GM12878 (cell line): ENCODE results near the gene MYH2. TPM values are rescaled to one million over a fixed set of nuclear protein-coding genes. Genes with fewer than 3 reads are reported as not detected.
A peak's percentile ranks its signal among the peaks of the same experiment; 100 is the strongest.

Source experiments
- ATAC-seq: fragments of 200-7000 bp; cut with Tn5 transposase; 3 replicates; pipeline ENCODE4 v1.9.1; 2020; ENCODE audit warnings: mild to moderate bottlenecking, moderate library complexity
- BruUV-seq: library from RNA; stranded (reverse); fragments of 400-500 nt; replicated peaks from 2 replicates; lab custom pipeline; 2021; lab: Mats Ljungman, UMichigan
- CTCF ChIA-PET: fragments of 300-600 bp; sonication (Branson Sonifier 250); formaldehyde crosslinking; extraction: SDS; loops from one replicate; lab custom pipeline; 2021; ENCODE audit warnings: inconsistent platforms; lab: Yijun Ruan, JAX
- POLR2A ChIA-PET: fragments of 350-600 bp; formaldehyde crosslinking; extraction: SDS; loops from one replicate; lab custom pipeline; 2021; ENCODE audit warnings: inconsistent platforms; lab: Charles Lee
- RAD21 ChIA-PET: fragments of 300-600 bp; sonication (Branson Sonifier 250); formaldehyde crosslinking; loops from one replicate; lab custom pipeline; 2023; ENCODE audit warnings: antibody characterized with exemption; ENCODE audit not compliant: unreplicated experiment; lab: Charles Lee
- SMC1A ChIA-PET: fragments of 300-600 bp; sonication (Branson Sonifier 250); formaldehyde crosslinking; loops from one replicate; lab custom pipeline; 2023; ENCODE audit not compliant: unreplicated experiment, uncharacterized antibody; lab: Charles Lee
- DNase-seq: peaks from one replicate; pipeline ENCODE4 v3.0.0-alpha.2; 2011; ENCODE audit warnings: low read depth, low spot score
- FAIRE-seq: peaks from 3 replicates; lab custom pipeline; 2011; peaks lifted over from hg19 to GRCh38; lab: Jason Lieb, UNC
- H2AFZ ChIP-seq: 2 replicates; pipeline ENCODE4 v1.6.0; 2011; ENCODE audit warnings: low read depth, low read length, control low read depth; ENCODE audit not compliant: control insufficient read depth
- H3K27ac ChIP-seq: 2 replicates; pipeline ENCODE4 v1.5.1; 2011; ENCODE audit warnings: control low read depth; ENCODE audit not compliant: control insufficient read depth, insufficient read depth
- H3K27me3 ChIP-seq, 2 experiments: replicated peaks in 1 of 2; 2 replicates each; pipeline versions ENCODE4 v1.6.0 to v1.6.1; 2011; ENCODE audit warnings: low read length in 1 of 2; ENCODE audit not compliant: control insufficient read depth in 2 of 2, insufficient read depth in 2 of 2
- H3K36me3 ChIP-seq, 2 experiments: 2 replicates each; pipeline ENCODE4 v1.5.1; 2011; ENCODE audit warnings: low read length in 1 of 2; ENCODE audit not compliant: control insufficient read depth in 2 of 2, insufficient read depth in 2 of 2
- H3K4me1 ChIP-seq: 2 replicates; pipeline ENCODE4 v1.6.1; 2011; ENCODE audit warnings: mild to moderate bottlenecking, low read length, moderate library complexity, mixed read lengths; ENCODE audit not compliant: control insufficient read depth, insufficient read depth
- H3K4me2 ChIP-seq: 2 replicates; pipeline ENCODE4 v1.6.0; 2011; ENCODE audit warnings: control low read depth; ENCODE audit not compliant: control insufficient read depth, insufficient read depth
- H3K4me3 ChIP-seq: fragments of 200-600 bp; sonication (generic); 2 replicates; pipeline ENCODE4 v1.5.1; 2016
- H3K79me2 ChIP-seq: 2 replicates; pipeline ENCODE4 v1.6.0; 2011; ENCODE audit warnings: low read length; ENCODE audit not compliant: control insufficient read depth, insufficient read depth
- H3K9ac ChIP-seq: 2 replicates; pipeline ENCODE4 v1.8.0; 2011; ENCODE audit warnings: low read length, control low read depth, mixed read lengths; ENCODE audit not compliant: control insufficient read depth, insufficient read depth
- H3K9me3 ChIP-seq: replicated peaks from 3 replicates; pipeline ENCODE4 v1.5.1; 2011; ENCODE audit warnings: mild to moderate bottlenecking, low read length; ENCODE audit not compliant: control insufficient read depth, insufficient read depth
- H4K20me1 ChIP-seq: 2 replicates; pipeline ENCODE4 v1.6.0; 2011; ENCODE audit not compliant: control insufficient read depth, insufficient read depth
- DPF2 ChIP-seq: fragments of 450-650 bp; IDR thresholded peaks from 2 replicates; pipeline ENCODE4 v1.6.1; 2017; ENCODE audit warnings: mild to moderate bottlenecking
- EED ChIP-seq: sonication (generic); IDR thresholded peaks from 2 replicates; pipeline ENCODE4 v1.6.1; 2016; ENCODE audit warnings: antibody characterized with exemption, low read depth
- EZH2 ChIP-seq: IDR thresholded peaks from 2 replicates; pipeline ENCODE4 v1.6.1; 2012; ENCODE audit warnings: low read depth, mild to moderate bottlenecking, control low read depth, inconsistent platforms, low read length, borderline replicate concordance; ENCODE audit not compliant: control insufficient read depth
- KLF5 ChIP-seq: fragments of 450-650 bp; IDR thresholded peaks from 2 replicates; pipeline ENCODE4 v1.6.1; 2014; ENCODE audit warnings: mild to moderate bottlenecking; ENCODE audit not compliant: partially characterized antibody
- MEF2B ChIP-seq: fragments of 450-650 bp; IDR thresholded peaks from 2 replicates; pipeline ENCODE4 v1.6.1; 2018; ENCODE audit warnings: mild to moderate bottlenecking, moderate library complexity; ENCODE audit not compliant: partially characterized antibody, poor library complexity, severe bottlenecking
- NR2F1 ChIP-seq: fragments of 450-650 bp; conservative IDR thresholded peaks from 2 replicates; pipeline ENCODE4 v1.6.1; 2017; ENCODE audit warnings: mild to moderate bottlenecking
- RAD51 ChIP-seq: fragments of 450-650 bp; IDR thresholded peaks from 2 replicates; pipeline ENCODE4 v1.6.1; 2016; ENCODE audit warnings: moderate library complexity, mild to moderate bottlenecking, inconsistent platforms
- SP1 ChIP-seq: IDR thresholded peaks from one replicate; pipeline ENCODE4 v1.6.1; 2011; ENCODE audit warnings: low read depth, low read length
- SREBF1 ChIP-seq: IDR thresholded peaks from 2 replicates; pipeline ENCODE4 v1.6.1; 2012; ENCODE audit warnings: mild to moderate bottlenecking, low read length
- TCF12 ChIP-seq: IDR thresholded peaks from 2 replicates; pipeline ENCODE4 v1.6.1; 2011; ENCODE audit warnings: low read depth, mild to moderate bottlenecking, low read length
- ZNF622 ChIP-seq: fragments of 450-650 bp; IDR thresholded peaks from 2 replicates; pipeline ENCODE4 v1.6.1; 2017; ENCODE audit warnings: mild to moderate bottlenecking, inconsistent platforms
- WGBS: methylation state at CpG from one replicate; pipeline ENCODE4 v1.1.6; 2016; ENCODE audit warnings: low lambda C conversion rate; ENCODE audit not compliant: insufficient replicate concordance, insufficient coverage; ENCODE audit errors: missing lambda C conversion rate; 5-methylcytosine and 5-hydroxymethylcytosine counted together
- in situ Hi-C: fragments of 300-500 bp; cut with MboI; formaldehyde crosslinking; loops from 9 replicates; pipeline ENCODE4 v1.14.3; 2018; ENCODE audit warnings: mixed read lengths
- intact Hi-C: fragments of 100-400 bp; cut with micrococcal nuclease; formaldehyde crosslinking; loops from one replicate; pipeline ENCODE4 v1.14.2; 2022; ENCODE audit not compliant: unreplicated experiment
- polyA plus RNA-seq, 11 experiments: library from polyadenylated mRNA; depleted of rRNA in 4 of 11; unstranded in 6 of 11; stranded (reverse) in 5 of 11; fragments of >200 nt; fragmentation: Nextera tagmentation in 4 of 11; fragmentation: Illumina TruSeq in 1 of 11; extraction: Ambion mirVana in 4 of 11; extraction: Trizol in 1 of 11; gene quantifications; 1 replicate in 1 of 11; 2 replicates in 10 of 11; pipeline versions ENCODE4 v1.2.1 to v1.2.3, GENCODE V29; 2011 to 2016; ENCODE audit warnings: inconsistent platforms in 2 of 11, missing spikeins in 2 of 11, low read depth in 1 of 11
- total RNA-seq, 4 experiments: library from RNA; depleted of rRNA in 3 of 4; stranded (reverse); fragments of >200 nt in 3 of 4; fragmentation: Illumina TruSeq in 1 of 4; extraction: Trizol in 1 of 4; gene quantifications; 2 replicates each; pipeline versions ENCODE4 v1.2.1 to v1.2.3, GENCODE V29; 2013 to 2021
- TF ChIP-seq, protein P1 (sequence below): IDR thresholded peaks from 2 replicates; pipeline ENCODE4 v1.6.1; 2012; ENCODE audit warnings: low read depth, low read length, improper control_type of control experiment

MYH2 gene
- total and polyA plus RNA-seq, 10 of the 15 experiments (the other 5 are each of a cell fraction or from before 2014, with no cell fraction given) = not detected

DNA sequence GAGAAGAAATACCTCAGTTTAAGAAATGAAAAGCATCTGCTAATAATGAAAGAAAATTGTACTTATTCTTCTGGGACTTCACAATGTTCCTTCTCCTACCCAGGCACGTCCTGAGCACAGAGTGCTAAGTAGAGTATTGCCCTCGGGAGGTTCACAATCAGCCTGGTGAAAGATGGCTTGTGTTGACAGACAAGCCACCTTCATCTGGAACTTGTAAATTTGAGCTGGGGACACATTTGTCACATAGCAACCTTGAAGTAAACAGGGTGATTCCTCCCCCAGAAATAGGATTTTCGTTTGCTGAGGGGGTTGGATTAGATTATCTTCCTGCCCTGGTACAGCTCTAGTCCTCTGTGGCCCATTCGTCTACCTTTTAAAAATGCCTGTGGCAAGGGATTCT, 34.4 kb upstream of the MYH2 start:
- H3K4me2 ChIP-seq = no peak overlapping the region
- H2AFZ ChIP-seq = no peak overlapping the region
- no peak overlapping the region for H3K27ac ChIP-seq
- H3K9ac ChIP-seq = no peak overlapping the region
- no peaks in the 10 kb centered on the region for H3K79me2 ChIP-seq
- no peak for DNase-seq
- H3K4me3 ChIP-seq = no peak overlapping the region
- ChIA-PET POLR2A (no interaction called here), SMC1A (no interaction called here), CTCF (no interaction called here), RAD21 (no interaction called here)
- intact Hi-C loops (no loop called here), in situ Hi-C loops (no loop called here)
- H3K9me3 ChIP-seq = no peaks in the 10 kb centered on the region
- no peaks in the 10 kb centered on the region for H4K20me1 ChIP-seq
- no peaks in the 10 kb centered on the region for H3K4me1 ChIP-seq
- FAIRE-seq = no peak
- no peaks in the 10 kb centered on the region for H3K27me3 ChIP-seq
- no peaks in the 10 kb centered on the region for H3K36me3 ChIP-seq
- WGBS = 0% methylated on average over 4 of the region's 4 CpGs
- TF ChIP-seq RAD51 = no peak
- no peak for TF ChIP-seq DPF2
- no peak for TF ChIP-seq KLF5
- no peak for TF ChIP-seq EED
- TF ChIP-seq TCF12 = no peak
- TF ChIP-seq ZNF622 = no peak
- no peak for TF ChIP-seq SP1
- TF ChIP-seq, protein P1, sequence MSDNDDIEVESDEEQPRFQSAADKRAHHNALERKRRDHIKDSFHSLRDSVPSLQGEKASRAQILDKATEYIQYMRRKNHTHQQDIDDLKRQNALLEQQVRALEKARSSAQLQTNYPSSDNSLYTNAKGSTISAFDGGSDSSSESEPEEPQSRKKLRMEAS = no peak
- ATAC-seq = no peak
- BruUV-seq = no TSS peak

DNA sequence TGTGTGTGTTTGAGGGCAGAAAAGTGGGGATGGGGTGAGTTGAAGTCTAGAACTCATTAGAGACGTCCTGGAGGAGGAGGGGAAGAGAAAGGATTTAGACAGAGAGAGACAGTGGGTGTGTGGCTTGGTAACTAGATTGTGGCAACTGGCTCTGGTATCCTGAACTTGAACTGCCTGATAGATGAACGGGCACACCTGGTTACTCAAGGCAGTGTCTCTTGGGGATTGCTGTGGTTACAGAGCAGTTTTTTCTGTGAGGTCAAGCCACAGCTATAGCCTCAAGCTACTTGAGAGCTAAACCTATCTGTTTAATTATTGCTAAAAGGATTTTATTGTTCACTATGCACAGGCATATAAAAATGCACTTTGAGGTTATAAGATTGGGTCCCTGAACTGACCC, 29.8 kb upstream of the MYH2 start:
- Histone ChIP-seq H3K9ac (no peak overlapping the region), H3K79me2 (no peaks in the 10 kb centered on the region), H3K4me1 (no peaks in the 10 kb centered on the region), H3K4me2 (no peak overlapping the region), H3K4me3 (no peak overlapping the region), H2AFZ (no peak overlapping the region), H4K20me1 (no peaks in the 10 kb centered on the region), H3K9me3 (no peaks in the 10 kb centered on the region), H3K27ac (no peak overlapping the region), H3K27me3 (no peaks in the 10 kb centered on the region), H3K36me3 (no peaks in the 10 kb centered on the region)
- in situ Hi-C loops = no loop called here
- ChIA-PET SMC1A (interaction anchor here (1.2 kb wide), 1 partner anchor 13 kb away, joined by 3 read pairs; no protein-coding TSS in a partner anchor), CTCF (interaction anchor here (1.4 kb wide), 1 partner anchor 38 kb away, joined by 4 read pairs; no protein-coding TSS in a partner anchor), RAD21 (no interaction called here), POLR2A (no interaction called here)
- peak; percentile 7 for DNase-seq
- no peak for TF ChIP-seq SREBF1
- peak; percentile 53 for TF ChIP-seq MEF2B
- peak; percentile 43; the same call in 1 of the 2 replicates for TF ChIP-seq NR2F1
- no peak for TF ChIP-seq EZH2
- BruUV-seq = no TSS peak
- 0% methylated on average over 2 of the region's 2 CpGs for WGBS
- peak; percentile 54 for ATAC-seq
- FAIRE-seq = no peak
- intact Hi-C loops = no loop called here
